GM18951 (cell line): ENCODE measurements around the gene TWNK.
"Not testable (repeated sequence)": the region's sequence is repeated elsewhere in the genome, so short reads cannot be mapped to it uniquely, and the experiment has no call there.

Source experiments
- POLR2A ChIP-seq: IDR thresholded peaks from 4 replicates; pipeline ENCODE4 v1.6.1; 2011; ENCODE audit warnings: mild to moderate bottlenecking; ENCODE audit not compliant: insufficient read length, insufficient read depth; ENCODE audit errors: extremely low read depth
- in situ Hi-C: fragments of 300-500 bp; cut with MboI; formaldehyde crosslinking; loops from one replicate; pipeline ENCODE4 v1.12.0; 2022; ENCODE audit warnings: low sequenced_read_pairs, mixed read lengths, inconsistent platforms; ENCODE audit not compliant: unreplicated experiment

The TWNK gene

GRCh38 chr10:100968863-100969186 lies 18.5 kb upstream of the TWNK start:
- in situ Hi-C loops = no loop called here
- TF ChIP-seq POLR2A = no peak

- TF ChIP-seq POLR2A = no peak
- in situ Hi-C loops = no loop called here
Observed at GRCh38 chr10:100969187-100970075, 17.9 kb upstream of the TWNK start, which contains the start of gene SEMA4G. Gene SEMA4G, plus strand, starts transcription at chr10:100969504. Its CDS starts 3,409 bp downstream, at chr10:100972913.

- in situ Hi-C loops = no loop called here
- TF ChIP-seq POLR2A = no peak
Observed at GRCh38 chr10:100970076-100970913, 17.0 kb upstream of the TWNK start.

- TF ChIP-seq POLR2A = no peak
- in situ Hi-C loops = no loop called here
Observed at GRCh38 chr10:100970914-100971811, 16.2 kb upstream of the TWNK start.

- in situ Hi-C loops = no loop called here
- no peak for TF ChIP-seq POLR2A
Observed at GRCh38 chr10:100972115-100972903, 15.0 kb upstream of the TWNK start.

GRCh38 chr10:100972904-100973535 lies 14.3 kb upstream of the TWNK start:
- TF ChIP-seq POLR2A = no peak
- in situ Hi-C loops = no loop called here

GRCh38 chr10:100975397-100975796 lies 11.9 kb upstream of the TWNK start:
- in situ Hi-C loops = not testable (repeated sequence)

- in situ Hi-C loops = no loop called here
- TF ChIP-seq POLR2A = no peak
Observed at GRCh38 chr10:100976906-100977305, 10.4 kb upstream of the TWNK start.

- no peak for TF ChIP-seq POLR2A
- in situ Hi-C loops = no loop called here
Observed at GRCh38 chr10:100977436-100977835, 9.9 kb upstream of the TWNK start.

- in situ Hi-C loops = no loop called here
- no peak for TF ChIP-seq POLR2A
Observed at GRCh38 chr10:100978121-100978900, 9.0 kb upstream of the TWNK start.

GRCh38 chr10:100978901-100979195 lies 8.5 kb upstream of the TWNK start:
- in situ Hi-C loops = no loop called here
- no peak for TF ChIP-seq POLR2A

GRCh38 chr10:100979791-100980272 lies 7.5 kb upstream of the TWNK start:
- in situ Hi-C loops = no loop called here

More at GRCh38 chr10:100979791-100980272, 7.5 kb upstream of the TWNK start:
- no peak for TF ChIP-seq POLR2A
